Measurements from ENCODE around the gene ZNF280C.

- TF ChIP-seq, protein P1, sequence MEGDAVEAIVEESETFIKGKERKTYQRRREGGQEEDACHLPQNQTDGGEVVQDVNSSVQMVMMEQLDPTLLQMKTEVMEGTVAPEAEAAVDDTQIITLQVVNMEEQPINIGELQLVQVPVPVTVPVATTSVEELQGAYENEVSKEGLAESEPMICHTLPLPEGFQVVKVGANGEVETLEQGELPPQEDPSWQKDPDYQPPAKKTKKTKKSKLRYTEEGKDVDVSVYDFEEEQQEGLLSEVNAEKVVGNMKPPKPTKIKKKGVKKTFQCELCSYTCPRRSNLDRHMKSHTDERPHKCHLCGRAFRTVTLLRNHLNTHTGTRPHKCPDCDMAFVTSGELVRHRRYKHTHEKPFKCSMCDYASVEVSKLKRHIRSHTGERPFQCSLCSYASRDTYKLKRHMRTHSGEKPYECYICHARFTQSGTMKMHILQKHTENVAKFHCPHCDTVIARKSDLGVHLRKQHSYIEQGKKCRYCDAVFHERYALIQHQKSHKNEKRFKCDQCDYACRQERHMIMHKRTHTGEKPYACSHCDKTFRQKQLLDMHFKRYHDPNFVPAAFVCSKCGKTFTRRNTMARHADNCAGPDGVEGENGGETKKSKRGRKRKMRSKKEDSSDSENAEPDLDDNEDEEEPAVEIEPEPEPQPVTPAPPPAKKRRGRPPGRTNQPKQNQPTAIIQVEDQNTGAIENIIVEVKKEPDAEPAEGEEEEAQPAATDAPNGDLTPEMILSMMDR (conservative IDR thresholded peaks at IDR 0.05; ENCODE audit: low read length): no peak
- no peak for TF ChIP-seq EZH2phosphoT487 (IDR thresholded peaks at IDR 0.05; ENCODE audit: borderline replicate concordance, low read depth, low read length)
Measured at GRCh38 chrX:130247996-130248395, 20.7 kb downstream of the ZNF280C start.

Measured in OCI-LY7 (cell line).